Heart right ventricle (tissue), 16 donors: Measurements from ENCODE around the gene RAD51B. TPM values are rescaled to one million over a fixed set of nuclear protein-coding genes. Genes with fewer than 3 reads are reported as not detected.
A peak's percentile ranks its signal among the peaks of the same experiment; 100 is the strongest.
"Not testable (repeated sequence)": the region's sequence is repeated elsewhere in the genome, so short reads cannot be mapped to it uniquely, and the experiment has no call there.

Experiments
- ATAC-seq, 8 donors: fragments of 200-7000 bp; cut with Tn5 transposase; one replicate each; pipeline ENCODE4 v1.9.1; 2020; ENCODE audit warnings: mild to moderate bottlenecking in 8 of 8, moderate library complexity in 8 of 8, moderate number of reproducible peaks in 1 of 8
- DNase-seq, 2 donors: peaks; one replicate each; pipeline ENCODE4 v3.0.0-alpha.2; 2020
- H3K27ac ChIP-seq, 10 donors: fragments of 200-600 bp; sonication (generic) in 2 of 10; one replicate each; pipeline versions ENCODE4 v1.5.0 to v1.8.0; 2020 to 2022; ENCODE audit warnings: mild to moderate bottlenecking in 3 of 10
- H3K27me3 ChIP-seq, 7 donors: fragments of 200-600 bp; one replicate each; pipeline ENCODE4 v1.8.0; 2021 to 2022; ENCODE audit warnings: mild to moderate bottlenecking in 2 of 7
- H3K36me3 ChIP-seq, 9 donors: fragments of 200-600 bp; sonication (generic) in 1 of 9; one replicate each; pipeline versions ENCODE4 v1.5.0 to v1.8.0; 2020 to 2022; ENCODE audit warnings: mild to moderate bottlenecking in 2 of 9
- H3K4me1 ChIP-seq, 9 donors: fragments of 200-600 bp; sonication (generic) in 1 of 9; one replicate each; pipeline versions ENCODE4 v1.5.0 to v1.8.0; 2020 to 2022; ENCODE audit warnings: mild to moderate bottlenecking in 4 of 9
- H3K4me3 ChIP-seq, 10 donors: fragments of 200-600 bp; sonication (generic) in 2 of 10; one replicate each; pipeline versions ENCODE4 v1.5.0 to v1.8.0; 2020 to 2022; ENCODE audit warnings: mild to moderate bottlenecking in 7 of 10, moderate library complexity in 2 of 10
- H3K9me3 ChIP-seq, 11 donors: fragments of 200-600 bp in 10 of 11; sonication (generic) in 2 of 11; one replicate each; pipeline versions ENCODE4 v1.5.0 to v1.8.0; 2013 to 2022; ENCODE audit warnings: mild to moderate bottlenecking in 2 of 11, control low read depth in 1 of 11, moderate library complexity in 1 of 11
- CTCF ChIP-seq, 9 donors: fragments of 200-600 bp; sonication (generic) in 2 of 9; IDR thresholded peaks; one replicate each; pipeline versions ENCODE4 v1.5.0 to v1.8.0; 2021 to 2022; ENCODE audit warnings: antibody characterized with exemption in 9 of 9, mild to moderate bottlenecking in 5 of 9, moderate library complexity in 1 of 9
- WGBS, 2 donors: extraction: QIAGEN DNeasy Blood & Tissue Kit; methylation state at CpG; one replicate each; pipeline ENCODE4 v1.1.7; 2013; ENCODE audit warnings: inconsistent platforms in 1 of 2; 5-methylcytosine and 5-hydroxymethylcytosine counted together
- intact Hi-C, 10 donors: fragments of 100-400 bp; cut with DNase I; formaldehyde crosslinking; loops; one replicate each; pipeline versions ENCODE4 v1.11.1 to v1.14.2; 2022
- polyA plus RNA-seq, 2 donors: library from polyadenylated mRNA; stranded (reverse); fragments of 200-250 nt; gene quantifications; one replicate each; pipeline ENCODE4 v1.2.3, GENCODE V29; 2013
- total RNA-seq, 10 donors: library from RNA; stranded (reverse); fragmentation: NEBNext Ultra II Directional in 3 of 10; extraction: Animal tissue kit (Norgen Biotek cat#: 25700) in 3 of 10; gene quantifications; one replicate each; pipeline versions ENCODE4 v1.2.1 to v1.2.4, GENCODE V29; 2021 to 2023
- donor health status: Arrhythmogenic right ventricular cardiomyopathy.
- donor health status: ischemic (EF 13 %, LVEDD 7.1; RV severe dilation, severe dysfunction).
- donor health status: healthy with polysubstance abuse.
- donor health status: DM: no; HTN: yes; CAD: no.
- donor health status: DM: no; HTN: no; CAD: no.
- donor health status: ischemic (EF 25% LVEDD 6.9; RV normal size, moderate dysfunction).
- donor health status: ischemic (EF 25% LVEDD 5.7; RV mildly dilated, moderate dysfunction).
- donor health status: healthy.
- donor health status: DM: yes; HTN: yes; CAD: no.
- donor health status: Ischemic cardiomyopathy.
- donor health status: ischemic (EF 35%, LVEDD 5.7; RV mildly dilated, moderate dysfunction).
- donor health status: nonischemic (EF 11% LVEDD 7.7; RV severe dilation, severe dysfunction).
- donor health status: DM: yes; HTN: yes; CAD: no.
- donor health status: PGD.
- donor health status: ischemic (EF 29% LVEDD 5.4; RV normal size, mild dysfunction).
- donor health status: nonischemic (EF 23%, LVEDD 6.1; RV moderate dilation, normal function).

RAD51B gene
- total and polyA plus RNA-seq, 12 donors: 0.88 to 8.6 (median 3.5) TPM

- WGBS, 2 donors: 98 to 100% methylated on average over 3 of the region's 3 CpGs
- peaks cover 0 to 49% (median 9%) of the 10 kb centered on the region in 9 donors for H3K4me1 ChIP-seq
- intact Hi-C loops: no loop called here
- H3K27me3 ChIP-seq: no peaks in the 10 kb centered on the region
- no peak for TF ChIP-seq CTCF (IDR thresholded peaks at IDR 0.05)
- peaks cover 0 to 6% (median 0%) of the 10 kb centered on the region in 11 donors for H3K9me3 ChIP-seq
- no peaks in the 10 kb centered on the region for H3K36me3 ChIP-seq
- H3K4me3 ChIP-seq: no peak overlapping the region
- peak overlapping the region in 1 of 10 donors; percentile 83 for H3K27ac ChIP-seq
- ATAC-seq (no peak), DNase-seq (no peak)
Observed at GRCh38 chr14:68696266-68696665, 876.7 kb downstream of the RAD51B start.

DNA sequence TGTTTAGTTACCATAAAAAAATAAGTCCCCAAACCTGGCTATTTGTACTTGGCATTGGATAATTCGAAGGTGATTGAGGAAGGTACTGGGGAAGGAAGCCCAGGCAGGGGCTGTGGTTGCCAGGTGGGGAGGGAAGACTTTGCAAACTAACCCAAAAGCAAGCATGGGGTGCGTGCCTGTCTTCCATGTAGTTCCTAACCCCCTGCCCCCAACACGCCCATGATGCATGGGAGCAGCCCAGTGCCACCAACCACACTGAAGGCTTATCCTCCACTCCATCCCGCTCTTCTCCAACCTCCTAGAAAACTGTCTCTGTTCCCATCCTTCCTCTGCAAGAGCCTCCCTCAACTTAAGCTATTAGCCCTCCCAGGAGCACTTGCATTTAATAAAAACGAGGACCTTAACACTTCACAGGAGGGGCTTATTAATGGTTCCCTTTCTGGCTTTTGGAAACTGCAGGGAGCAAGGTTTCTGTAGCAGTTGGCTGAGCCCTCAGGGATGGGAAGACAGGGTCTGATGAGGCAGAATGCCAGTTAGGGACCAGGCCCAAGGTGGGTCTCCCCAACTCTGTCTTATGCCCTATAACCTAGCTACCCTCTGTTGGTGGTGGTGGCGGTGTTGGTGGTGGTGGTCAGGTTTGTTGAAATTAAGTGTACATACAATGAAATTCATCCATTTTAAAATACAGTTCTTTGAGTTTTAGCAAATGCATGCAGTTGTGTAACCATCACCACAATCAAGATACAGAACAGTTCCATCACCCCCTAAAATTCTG lies 877.3 kb downstream of the RAD51B start:
- Histone ChIP-seq H3K27ac (no peak overlapping the region), H3K4me1 (peaks cover 0 to 47% (median 9%) of the 10 kb centered on the region in 9 donors), H3K36me3 (no peaks in the 10 kb centered on the region), H3K9me3 (peaks cover 0 to 6% (median 0%) of the 10 kb centered on the region in 11 donors), H3K27me3 (no peaks in the 10 kb centered on the region), H3K4me3 (no peak overlapping the region)
- TF ChIP-seq CTCF (IDR thresholded peaks at IDR 0.05): no peak
- ATAC-seq (no peak), DNase-seq (no peak)
- intact Hi-C loops: no loop called here
- 95 to 99% methylated on average over 6 of the region's 6 CpGs for WGBS, 2 donors

DNA sequence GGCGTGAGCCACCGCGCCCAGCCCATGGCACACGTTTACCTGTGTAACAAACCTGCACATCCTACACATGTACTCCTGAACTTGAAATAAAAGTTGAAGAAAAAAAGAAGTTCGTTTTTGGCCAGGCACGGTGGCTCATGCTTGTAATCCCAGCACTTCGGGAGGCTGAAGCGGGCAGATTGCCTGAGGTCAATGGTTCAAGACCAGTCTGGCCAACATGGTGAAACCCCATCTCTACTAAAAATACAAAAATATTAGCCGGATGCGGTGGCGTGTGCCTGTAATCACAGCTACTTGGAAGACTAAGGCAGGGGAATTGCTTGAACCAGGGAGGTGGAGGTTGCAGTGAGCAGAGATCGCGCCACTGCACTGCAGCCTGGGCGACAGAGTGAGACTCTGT lies 879.2 kb downstream of the RAD51B start:
- 96% methylated on average over 14 of the region's 14 CpGs for WGBS, 2 donors
- H3K36me3 ChIP-seq, H3K4me3 ChIP-seq, H3K27ac ChIP-seq, H3K27me3 ChIP-seq, ATAC-seq, intact Hi-C loops, H3K9me3 ChIP-seq, DNase-seq: not testable (repeated sequence)
- H3K4me1 ChIP-seq: peaks cover 0 to 43% (median 9%) of the 10 kb centered on the region in 9 donors

- Histone ChIP-seq H3K36me3 (no peaks in the 10 kb centered on the region), H3K27ac (no peak overlapping the region), H3K4me3 (no peak overlapping the region), H3K4me1 (peaks cover 0 to 39% (median 8%) of the 10 kb centered on the region in 9 donors), H3K9me3 (peaks cover 0 to 6% (median 0%) of the 10 kb centered on the region in 11 donors), H3K27me3 (no peaks in the 10 kb centered on the region)
- no peak for ATAC-seq
- 91 to 97% methylated on average over 6 of the region's 6 CpGs for WGBS, 2 donors
- TF ChIP-seq CTCF (IDR thresholded peaks at IDR 0.05): no peak
- intact Hi-C loops: no loop called here
- DNase-seq: no peak
Observed at GRCh38 chr14:68701001-68701741, 881.6 kb downstream of the RAD51B start.
